Left hindlimb (tissue), 1 donor: ENCODE data around the gene NUDT14.

ENCODE experiments used
- DNase-seq: peaks from one replicate; pipeline ENCODE4 v3.0.0-alpha.2; 2018

Gene NUDT14

GRCh38 chr14:105172476-105172875 lies 8.6 kb downstream of the NUDT14 start:
- DNase-seq, result no peak

GRCh38 chr14:105171004-105171673 lies 10.0 kb downstream of the NUDT14 start:
- DNase-seq, result no peak

DNA sequence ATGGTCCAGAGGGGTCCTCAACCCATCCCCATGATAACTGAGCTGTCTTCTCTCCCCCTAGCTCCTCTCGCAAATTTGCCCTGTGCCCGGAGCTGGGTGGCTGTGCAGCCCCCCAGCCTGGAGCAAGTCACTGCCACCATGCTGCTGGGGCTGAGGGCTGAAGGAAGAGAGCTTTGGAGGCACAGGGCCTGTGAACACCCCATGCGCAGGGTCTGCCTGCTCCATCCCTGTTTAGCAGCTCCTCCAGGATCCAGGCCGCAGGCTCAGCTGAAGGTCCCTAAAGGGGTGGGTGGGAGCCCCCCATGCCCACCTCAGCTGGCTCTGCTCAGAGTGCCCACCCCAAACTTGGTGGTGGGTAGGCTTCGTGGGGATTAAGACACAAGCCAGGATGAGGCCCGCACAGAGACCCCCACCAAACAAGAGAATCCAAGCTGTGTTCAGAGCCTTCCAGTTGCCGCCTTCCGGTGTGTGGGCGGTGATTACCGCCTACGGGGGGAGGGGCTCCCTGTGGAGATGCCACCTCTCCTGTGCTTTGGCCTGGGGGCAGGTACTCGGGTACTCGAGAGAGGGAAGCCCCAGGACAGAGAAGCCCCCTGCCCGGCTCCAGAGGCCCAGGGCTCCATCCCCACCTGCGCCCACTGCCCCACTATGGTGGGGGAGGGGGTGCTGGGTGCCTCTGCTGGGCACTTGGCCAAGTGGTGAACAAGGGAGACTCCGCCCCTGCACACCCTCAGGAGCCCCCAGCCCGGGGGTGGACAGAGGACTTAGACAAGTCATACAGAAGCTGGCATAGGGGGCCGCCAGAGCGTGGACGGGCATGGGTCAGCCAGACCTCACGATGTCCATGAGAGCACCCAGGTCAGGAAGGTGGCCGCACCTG lies 11.1 kb downstream of the NUDT14 start:
- DNase-seq, result no peak

- DNase-seq, result no peak
Measured at GRCh38 chr14:105168979-105169507, 12.1 kb downstream of the NUDT14 start.

- DNase-seq, result no peak
Measured at GRCh38 chr14:105168496-105168978, 12.6 kb downstream of the NUDT14 start, which contains the start of gene JAG2. TSS of gene JAG2 (minus strand) at chr14:105168776. CDS start at chr14:105168420, 356 bp downstream.

DNA sequence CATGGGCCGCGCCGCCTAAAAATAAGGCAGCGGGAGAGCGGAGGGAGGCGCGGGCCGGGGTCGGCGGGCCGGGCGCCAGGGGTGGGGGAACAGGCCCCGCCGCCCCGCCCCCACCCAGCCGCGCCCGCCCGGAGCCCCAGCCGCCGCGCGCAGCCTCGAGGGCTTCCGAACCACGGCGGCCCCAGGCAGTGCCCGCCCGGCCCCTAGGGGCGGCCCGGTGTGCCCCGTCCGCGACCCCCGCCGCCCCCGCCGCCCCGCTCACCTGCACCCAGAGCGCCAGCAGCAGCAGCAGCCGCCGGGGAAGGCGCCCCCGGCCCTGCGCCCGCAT lies 13.1 kb downstream of the NUDT14 start:
- DNase-seq, result no peak

DNA sequence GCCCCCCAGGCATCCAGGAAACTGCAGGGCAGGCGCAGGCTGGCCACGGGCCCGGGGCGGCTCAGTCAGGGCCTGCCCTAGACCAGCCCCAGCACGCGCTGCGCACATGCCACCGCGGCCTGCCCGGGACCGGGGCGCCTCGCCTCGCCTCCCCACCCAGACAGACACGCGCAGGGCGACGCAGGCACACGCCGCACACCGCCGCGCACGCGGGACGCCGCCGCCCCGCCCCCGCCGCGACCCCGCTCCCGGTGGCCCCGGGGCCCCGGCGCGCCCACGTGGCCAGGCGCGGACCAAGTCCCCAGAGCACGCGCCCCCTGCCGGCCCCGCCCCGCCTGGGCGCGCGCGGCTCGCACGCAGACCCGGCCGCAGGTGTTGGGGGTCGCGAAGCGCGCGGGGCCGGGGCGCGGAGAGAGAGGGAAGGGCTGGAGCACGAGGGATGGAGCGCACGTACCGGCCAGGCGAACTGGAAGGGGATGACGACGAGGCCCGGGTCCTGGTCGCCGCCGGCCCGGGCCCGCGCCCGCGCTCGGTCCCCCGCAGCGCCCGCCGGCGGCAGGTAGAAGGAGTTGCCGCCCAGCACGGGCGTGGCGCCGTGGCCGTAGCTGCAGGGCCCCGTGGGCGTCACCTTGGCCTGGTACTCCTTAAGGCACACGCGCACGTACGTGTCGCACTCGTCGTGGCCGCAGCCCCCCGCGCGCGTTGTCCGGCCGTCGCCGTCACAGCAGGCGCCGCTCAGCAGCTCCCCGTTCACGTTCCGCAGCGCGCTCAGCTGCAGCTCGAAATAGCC lies 13.6 kb downstream of the NUDT14 start:
- no peak for DNase-seq

DNA sequence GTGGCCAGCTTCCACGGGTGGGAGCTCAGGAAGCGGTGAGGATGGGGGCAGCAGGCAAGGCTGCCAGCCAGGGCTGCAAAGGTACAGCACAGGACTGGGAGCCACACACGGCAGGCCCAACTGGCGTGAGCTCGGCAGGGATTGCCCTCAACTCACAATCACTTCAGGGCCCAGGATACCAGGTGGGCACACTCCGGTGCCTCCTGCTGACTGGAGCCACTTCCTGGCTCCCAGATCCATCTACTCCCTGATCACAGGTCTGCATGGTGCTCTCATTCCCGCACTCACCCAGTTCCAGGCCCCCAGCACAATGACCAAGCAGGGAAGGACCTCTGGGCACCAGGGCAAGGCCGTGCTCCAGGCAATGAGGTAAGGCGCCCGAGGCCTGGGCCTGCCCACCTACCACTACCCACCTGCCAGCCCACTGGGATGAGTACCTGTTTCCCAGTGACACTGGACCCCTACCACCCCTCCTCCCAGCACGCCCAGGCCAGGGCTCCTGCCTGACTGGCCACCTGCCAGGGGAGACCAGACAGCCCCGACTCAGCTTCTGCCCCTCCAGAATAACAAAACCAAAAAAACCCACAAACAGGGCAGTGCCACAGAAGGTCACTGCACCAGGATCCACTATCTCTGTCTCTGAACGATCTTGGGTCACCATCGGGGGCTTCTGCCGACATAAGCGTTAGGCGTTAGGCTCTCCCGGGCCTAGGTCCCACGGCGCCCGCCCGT lies 14.4 kb downstream of the NUDT14 start:
- no peak for DNase-seq

GRCh38 chr14:105165761-105166485 lies 15.2 kb downstream of the NUDT14 start:
- DNase-seq, result no peak

- no peak for DNase-seq
Measured at GRCh38 chr14:105165134-105165704, 15.9 kb downstream of the NUDT14 start.

GRCh38 chr14:105163040-105163742 lies 17.9 kb downstream of the NUDT14 start:
- no peak for DNase-seq

DNA sequence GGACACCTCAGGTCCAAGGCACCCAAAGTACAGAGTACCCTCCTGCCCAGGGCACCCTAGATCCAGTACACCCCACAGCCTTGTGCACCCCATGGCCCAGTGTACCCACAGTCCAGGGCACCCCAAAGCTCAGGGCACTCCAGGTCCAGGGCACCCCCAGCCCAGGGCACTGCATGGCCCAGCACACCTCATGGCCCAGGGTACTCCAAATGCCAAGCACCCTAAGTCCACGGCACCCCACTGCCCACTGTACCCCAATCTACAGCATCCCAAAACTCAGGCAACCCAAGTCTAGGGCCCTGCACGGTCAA lies 18.5 kb downstream of the NUDT14 start:
- DNase-seq, result no peak

DNA sequence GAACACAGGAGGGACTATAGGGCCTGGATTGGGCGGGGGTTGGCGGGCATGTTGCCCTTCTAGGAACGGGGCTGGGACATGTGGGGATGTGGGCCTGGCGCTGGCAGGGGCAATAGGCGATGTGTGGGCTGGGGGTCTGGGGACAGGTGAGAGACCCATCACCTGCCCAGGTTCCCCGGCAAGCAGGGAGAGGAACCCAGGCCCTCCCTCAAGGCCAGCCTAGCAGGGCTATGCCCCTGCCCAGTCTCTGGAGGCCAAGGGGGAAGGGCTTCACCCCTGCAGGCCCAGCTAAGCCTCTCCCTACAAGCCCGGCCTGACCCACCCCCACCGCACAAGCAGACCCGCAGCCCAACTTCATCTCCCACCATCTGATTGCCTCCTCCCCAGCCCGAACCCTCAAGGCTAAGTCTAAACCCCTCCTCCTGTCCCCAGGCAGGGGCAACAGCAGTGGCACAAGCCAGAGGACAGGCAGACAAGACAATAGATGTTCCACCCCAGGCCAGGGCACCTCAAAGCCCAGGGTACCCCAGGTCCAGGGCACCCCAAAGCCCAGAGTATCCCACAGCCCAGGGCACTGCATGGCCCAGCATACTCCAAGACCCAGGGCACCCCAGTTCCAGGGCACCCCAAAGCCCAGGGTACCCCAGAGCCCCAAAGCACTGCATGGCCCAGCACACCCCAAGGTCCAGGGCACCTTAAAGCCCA lies 19.0 kb downstream of the NUDT14 start:
- no peak for DNase-seq

DNA sequence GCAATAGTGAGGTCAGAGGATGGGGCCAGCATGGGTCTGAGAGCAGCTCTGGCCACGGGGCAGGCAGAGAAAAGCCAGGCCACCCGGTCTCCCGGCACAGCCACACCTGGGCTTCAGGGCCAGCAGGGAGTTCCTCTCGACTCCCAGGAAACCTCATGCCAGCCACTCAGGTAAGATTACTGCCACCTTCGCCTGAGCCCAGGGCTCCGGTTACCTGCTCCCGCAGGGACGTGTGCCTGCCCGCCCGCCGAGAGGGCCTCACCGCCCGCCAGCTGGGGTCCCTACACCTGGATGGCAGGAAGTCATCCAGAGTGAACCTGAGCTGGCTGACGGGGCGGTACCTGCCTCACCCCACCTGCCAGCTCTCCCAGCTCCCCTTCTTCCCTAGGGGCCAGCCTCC lies 19.8 kb downstream of the NUDT14 start:
- no peak for DNase-seq

GRCh38 chr14:105160776-105161175 lies 20.3 kb downstream of the NUDT14 start:
- DNase-seq, result no peak

GRCh38 chr14:105159344-105159743 lies 21.8 kb downstream of the NUDT14 start:
- no peak for DNase-seq

DNA sequence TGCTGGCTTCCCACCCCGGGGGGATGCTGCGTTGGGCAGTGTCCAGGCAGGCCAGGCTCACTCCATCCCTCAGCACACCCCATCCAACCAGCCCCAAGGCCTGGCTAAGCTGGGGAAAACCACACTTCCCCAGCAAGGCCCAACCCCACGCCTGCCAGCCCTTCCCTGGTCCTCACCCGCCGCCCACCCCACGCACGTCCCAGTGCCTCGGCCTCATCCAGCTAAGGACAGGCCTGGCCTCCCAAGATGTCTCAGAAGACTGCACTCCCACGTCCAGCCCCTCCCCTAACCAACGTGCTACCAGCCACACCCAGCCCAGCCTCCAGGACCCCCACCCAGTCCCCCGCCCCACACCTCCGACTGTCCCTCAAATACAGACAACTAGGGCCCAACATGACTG lies 22.3 kb downstream of the NUDT14 start:
- DNase-seq, result no peak

DNA sequence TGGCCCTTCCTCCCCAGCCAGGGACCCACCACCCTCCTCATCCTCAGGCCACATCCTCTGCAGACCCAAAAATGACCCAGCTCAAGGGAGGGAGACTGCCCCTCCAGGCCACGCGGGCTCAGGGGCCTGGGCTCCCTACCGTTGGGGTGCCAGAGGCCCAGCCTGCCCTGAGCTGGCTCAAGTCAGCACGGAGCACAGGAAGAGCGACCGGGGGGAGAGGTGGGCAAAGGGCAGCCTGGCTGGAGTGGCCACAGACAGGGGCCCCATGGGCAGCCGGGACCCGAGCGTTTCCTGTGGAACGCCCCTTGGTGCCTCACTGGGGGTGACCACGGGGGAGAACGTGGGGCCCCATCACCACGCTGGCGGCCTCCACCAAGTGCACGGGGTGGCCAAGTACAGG lies 23.2 kb downstream of the NUDT14 start:
- DNase-seq, result no peak

DNA sequence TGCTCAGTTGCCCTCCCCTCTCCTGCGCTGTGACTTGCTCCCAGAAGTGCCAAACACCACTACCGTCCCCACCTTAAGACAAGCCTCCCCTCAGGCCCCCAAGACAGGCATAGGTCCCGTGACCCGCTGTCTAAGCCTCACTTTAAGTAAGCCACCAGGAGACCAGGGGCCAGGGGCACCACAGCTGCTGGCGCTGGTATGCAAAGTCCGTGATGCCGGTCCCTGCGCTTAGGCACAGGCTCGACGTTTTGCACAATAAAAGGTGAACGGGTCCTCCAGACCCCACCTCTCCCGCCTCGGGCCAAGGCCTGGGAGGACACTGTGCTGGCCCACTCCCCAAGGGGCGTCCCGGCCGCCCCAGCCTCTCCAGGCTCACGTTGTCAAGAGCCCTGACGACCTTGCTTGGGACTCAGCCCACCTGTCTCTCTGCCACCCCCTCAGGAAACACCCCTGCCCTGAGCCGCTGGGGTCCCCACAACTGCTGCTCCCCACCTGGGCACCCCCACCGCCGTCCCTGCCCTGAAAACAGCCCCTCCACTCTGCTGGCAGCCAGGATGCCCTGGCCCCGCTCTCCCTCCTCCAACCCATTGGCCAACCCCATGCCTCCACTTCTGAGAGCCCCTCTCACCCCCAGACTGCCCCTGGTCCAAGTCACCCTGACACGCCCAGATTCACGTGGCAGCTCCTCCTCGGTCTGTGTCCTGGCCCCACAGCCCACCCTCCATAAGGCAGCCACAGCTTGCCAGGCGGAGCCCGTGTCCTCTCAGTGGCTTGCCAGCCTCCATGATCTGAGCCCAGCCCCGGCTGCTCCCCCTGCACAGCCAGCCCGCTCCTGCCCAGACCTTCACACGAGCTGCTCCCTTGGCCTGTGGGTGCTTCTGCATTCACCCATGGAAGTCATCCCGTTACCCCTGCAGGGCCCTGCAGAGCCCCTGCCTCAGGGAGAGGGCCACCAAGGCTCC lies 24.4 kb downstream of the NUDT14 start:
- no peak for DNase-seq
